Omental fat pad (tissue), 4 donors: ENCODE results near the gene ASIC3. TPM values are rescaled to one million over a fixed set of nuclear protein-coding genes. Genes with fewer than 3 reads are reported as not detected.
A peak's percentile ranks its signal among the peaks of the same experiment; 100 is the strongest.

ENCODE experiments used
- ATAC-seq: fragments of 150-250 bp; one replicate; pipeline ENCODE4 v1.9.1; 2016; ENCODE audit warnings: mild to moderate bottlenecking, moderate library complexity; ENCODE audit not compliant: low FRiP score
- DNase-seq: peaks from one replicate; pipeline ENCODE4 v3.0.0-alpha.2; 2019; ENCODE audit warnings: low spot score
- total RNA-seq, 4 donors: library from RNA; depleted of rRNA; stranded (reverse); fragments of >200 nt; gene quantifications; one replicate each; pipeline ENCODE4 v1.1.0, GENCODE V29; 2016
- TF ChIP-seq, protein P1 (sequence below), 3 donors: fragments of 450-650 bp; IDR thresholded peaks; one replicate each; pipeline ENCODE4 v1.5.1; 2016 to 2017; ENCODE audit warnings: antibody characterized with exemption in 3 of 3, mild to moderate bottlenecking in 3 of 3, moderate library complexity in 2 of 3

ASIC3 gene
- total RNA-seq, 4 donors from 2014 or later: 1.6 to 3.2 (median 2.3) TPM

- DNase-seq: no peak
- no peak for ATAC-seq
- TF ChIP-seq, protein P1, sequence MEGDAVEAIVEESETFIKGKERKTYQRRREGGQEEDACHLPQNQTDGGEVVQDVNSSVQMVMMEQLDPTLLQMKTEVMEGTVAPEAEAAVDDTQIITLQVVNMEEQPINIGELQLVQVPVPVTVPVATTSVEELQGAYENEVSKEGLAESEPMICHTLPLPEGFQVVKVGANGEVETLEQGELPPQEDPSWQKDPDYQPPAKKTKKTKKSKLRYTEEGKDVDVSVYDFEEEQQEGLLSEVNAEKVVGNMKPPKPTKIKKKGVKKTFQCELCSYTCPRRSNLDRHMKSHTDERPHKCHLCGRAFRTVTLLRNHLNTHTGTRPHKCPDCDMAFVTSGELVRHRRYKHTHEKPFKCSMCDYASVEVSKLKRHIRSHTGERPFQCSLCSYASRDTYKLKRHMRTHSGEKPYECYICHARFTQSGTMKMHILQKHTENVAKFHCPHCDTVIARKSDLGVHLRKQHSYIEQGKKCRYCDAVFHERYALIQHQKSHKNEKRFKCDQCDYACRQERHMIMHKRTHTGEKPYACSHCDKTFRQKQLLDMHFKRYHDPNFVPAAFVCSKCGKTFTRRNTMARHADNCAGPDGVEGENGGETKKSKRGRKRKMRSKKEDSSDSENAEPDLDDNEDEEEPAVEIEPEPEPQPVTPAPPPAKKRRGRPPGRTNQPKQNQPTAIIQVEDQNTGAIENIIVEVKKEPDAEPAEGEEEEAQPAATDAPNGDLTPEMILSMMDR (IDR thresholded peaks at IDR 0.05): no peak
Observed at GRCh38 chr7:151053096-151053495, 4.8 kb downstream of the ASIC3 start.

DNA sequence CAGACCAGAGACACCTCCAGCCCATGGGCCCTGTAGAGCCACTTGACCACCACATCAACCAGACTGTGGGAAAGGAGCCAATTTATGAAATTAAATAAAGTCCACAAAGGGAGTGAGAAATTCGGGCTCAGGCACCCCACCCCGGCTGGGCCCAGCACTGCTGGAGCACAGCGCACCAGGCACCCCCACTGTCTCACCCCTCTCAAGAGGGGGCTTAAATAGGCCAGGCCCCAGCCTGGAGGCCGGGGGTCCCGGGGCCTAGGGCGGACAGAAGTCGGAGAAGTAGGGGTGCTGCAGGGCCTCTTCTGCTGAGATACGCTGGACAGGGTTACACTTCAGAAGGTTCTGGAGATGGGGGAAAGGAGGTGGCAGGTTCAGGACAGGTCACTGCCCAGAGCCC lies 5.4 kb downstream of the ASIC3 start:
- ATAC-seq: no peak
- no peak for DNase-seq
- TF ChIP-seq, protein P1 (IDR thresholded peaks at IDR 0.05): no peak

GRCh38 chr7:151056283-151056665 lies 7.9 kb downstream of the ASIC3 start:
- DNase-seq: no peak
- no peak for ATAC-seq
- TF ChIP-seq, protein P1 (IDR thresholded peaks at IDR 0.05): no peak

DNA sequence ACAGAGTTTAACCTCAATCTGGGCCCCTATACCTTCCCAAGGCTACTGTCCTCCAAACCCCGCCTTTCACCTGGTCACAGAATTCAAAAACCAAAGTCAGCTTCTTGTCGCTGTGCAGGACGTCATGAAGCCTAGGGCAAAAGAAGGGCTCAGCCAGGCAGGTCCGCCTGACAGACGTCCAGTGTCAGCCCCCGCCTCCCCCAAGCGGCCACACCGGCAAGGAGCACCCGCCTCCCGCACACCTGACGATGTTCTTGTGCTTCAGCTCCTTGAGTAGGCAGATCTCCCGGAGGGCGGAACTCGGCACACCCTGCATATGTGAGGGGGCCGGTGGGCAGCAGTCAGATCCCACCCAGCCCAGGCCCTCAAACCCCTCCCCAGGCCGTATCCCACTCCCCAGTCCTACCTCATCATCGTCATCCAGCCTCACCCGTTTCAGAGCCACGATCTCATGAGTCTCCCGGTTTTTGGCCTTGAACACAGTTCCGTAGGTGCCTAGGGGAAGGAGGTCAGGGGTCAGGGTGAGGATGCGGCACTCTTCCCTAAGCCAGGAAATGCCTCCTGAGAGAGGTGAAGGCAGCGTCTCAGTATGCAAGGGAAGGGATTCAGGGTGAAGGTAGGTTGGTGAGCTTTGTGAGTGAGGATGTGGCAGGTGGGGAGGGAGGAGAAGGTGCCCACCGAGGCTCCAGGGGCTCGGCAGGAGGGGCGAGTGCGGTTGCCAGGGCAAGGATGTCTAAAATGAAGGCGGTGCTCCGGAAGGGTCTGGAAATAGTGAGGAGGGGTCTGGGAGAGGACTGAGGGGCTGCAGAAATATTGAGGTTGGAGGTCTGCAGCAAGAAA lies 8.6 kb downstream of the ASIC3 start:
- DNase-seq (no peak), ATAC-seq (no peak)
- TF ChIP-seq, protein P1 (IDR thresholded peaks at IDR 0.05): no peak

- no peak for ATAC-seq
- TF ChIP-seq, protein P1 (IDR thresholded peaks at IDR 0.05): no peak
- DNase-seq: no peak
Observed at GRCh38 chr7:151057506-151057988, 9.2 kb downstream of the ASIC3 start, which contains the start of gene CDK5. CDK5 (minus strand) TSS chr7:151057897; CDS start chr7:151057848, 49 bp downstream.

- ATAC-seq: peak; percentile 86
- TF ChIP-seq, protein P1 (IDR thresholded peaks at IDR 0.05): no peak
- peak; percentile 91 for DNase-seq
Observed at GRCh38 chr7:151057989-151058780, 9.9 kb downstream of the ASIC3 start.
